D721Med (cell line): Measurements from ENCODE around the gene FABP2.
A peak's percentile ranks its signal among the peaks of the same experiment; 100 is the strongest.

Experiments used
- DNase-seq: peaks from one replicate; pipeline ENCODE4 v3.0.0; 2011; ENCODE audit warnings: low spot score; ENCODE audit not compliant: insufficient read length
- FAIRE-seq: peaks from 2 replicates; lab custom pipeline; 2011; peaks lifted over from hg19 to GRCh38; lab: Jason Lieb, UNC
- CTCF ChIP-seq: IDR thresholded peaks from 2 replicates; pipeline ENCODE4 v1.5.1; 2012; ENCODE audit warnings: mild to moderate bottlenecking, control low read depth; ENCODE audit not compliant: insufficient read depth; ENCODE audit errors: missing control alignments

FABP2 gene

GRCh38 chr4:119300101-119300978 is 21.6 kb downstream of the FABP2 start:
- peak; percentile 60 for DNase-seq
- TF ChIP-seq CTCF = no peak
- no peak for FAIRE-seq

- FAIRE-seq = no peak
Measured at GRCh38 chr4:119299741-119300100, 22.2 kb downstream of the FABP2 start.

GRCh38 chr4:119299260-119299671 is 22.7 kb downstream of the FABP2 start:
- no peak for TF ChIP-seq CTCF
- DNase-seq (no peak), FAIRE-seq (no peak)

More at GRCh38 chr4:119299741-119300100, 22.2 kb downstream of the FABP2 start:
- DNase-seq = no peak
- no peak for TF ChIP-seq CTCF

- DNase-seq (no peak), FAIRE-seq (no peak)
- TF ChIP-seq CTCF = no peak
Measured at GRCh38 chr4:119297795-119298194, 24.1 kb downstream of the FABP2 start.

- TF ChIP-seq CTCF = no peak
- no peak for DNase-seq
- FAIRE-seq = no peak
Measured at GRCh38 chr4:119296356-119296755, 25.6 kb downstream of the FABP2 start.

GRCh38 chr4:119290598-119290997 is 31.3 kb downstream of the FABP2 start:
- FAIRE-seq (no peak), DNase-seq (no peak)
- TF ChIP-seq CTCF = no peak

- no peak for TF ChIP-seq CTCF
- DNase-seq (no peak), FAIRE-seq (no peak)
Measured at GRCh38 chr4:119289313-119289712, 32.6 kb downstream of the FABP2 start.
